HepG2 (cell line): ENCODE results near the gene SMAD6.

Source experiments
- CHD2 ChIP-seq: IDR thresholded peaks from 2 replicates; pipeline ENCODE4 v1.6.1; 2011; ENCODE audit warnings: low read depth, low read length, improper control_type of control experiment
- HDAC2 ChIP-seq: sonication (generic); formaldehyde crosslinking; IDR thresholded peaks from 2 replicates; pipeline ENCODE4 v1.4.0; 2020; ENCODE audit warnings: missing genetic modification reagents
- RARA ChIP-seq: IDR thresholded peaks from 2 replicates; pipeline ENCODE4 v1.6.1; 2016; ENCODE audit warnings: missing genetic modification reagents, missing compliant biosample characterization
- ZNF12 ChIP-seq: sonication (generic); formaldehyde crosslinking; IDR thresholded peaks from 2 replicates; pipeline ENCODE4 v1.5.0; 2020; ENCODE audit warnings: missing genetic modification reagents
- ZNF614 ChIP-seq: IDR thresholded peaks from 2 replicates; pipeline ENCODE4 v1.6.1; 2018; ENCODE audit warnings: missing biosample characterization, missing genetic modification reagents, inconsistent platforms, borderline replicate concordance
- ZNF629 ChIP-seq: sonication (generic); formaldehyde crosslinking; conservative IDR thresholded peaks from 2 replicates; pipeline ENCODE4 v1.5.0; 2020; ENCODE audit warnings: missing genetic modification reagents
- ZZZ3 ChIP-seq: sonication (generic); formaldehyde crosslinking; IDR thresholded peaks from 2 replicates; pipeline ENCODE4 v1.4.0; 2020; ENCODE audit warnings: missing genetic modification reagents, mild to moderate bottlenecking, borderline replicate concordance

- no peak for TF ChIP-seq ZZZ3 (CRISPR knock-in tag)
- no peak for TF ChIP-seq CHD2
- no peak for TF ChIP-seq HDAC2 (CRISPR knock-in tag)
- no peak for TF ChIP-seq ZNF629
- TF ChIP-seq ZNF12: no peak
- TF ChIP-seq ZNF614: no peak
- no peak for TF ChIP-seq RARA
These were observed 21.5 kb upstream of the SMAD6 start for GRCh38 chr15:66680502-66680901.
